GM12874 (cell line): Measurements from ENCODE around the gene TMEM243.

Source experiments
- CTCF ChIP-seq: IDR thresholded peaks from 2 replicates; pipeline ENCODE4 v1.5.1; 2011; ENCODE audit warnings: low read depth, mild to moderate bottlenecking, control low read depth, low read length, moderate library complexity; ENCODE audit not compliant: insufficient read depth

The TMEM243 gene

GRCh38 chr7:87219545-87220025 lies at the start of gene TMEM243:
Gene TMEM243, minus strand, starts transcription at chr7:87219732. Its CDS starts 229 bp downstream, at chr7:87219503.
- peak; percentile 48 for TF ChIP-seq CTCF

GRCh38 chr7:87267239-87267900 lies 47.8 kb upstream of the TMEM243 start:
- TF ChIP-seq CTCF: no peak

GRCh38 chr7:87263537-87263936 lies 44.0 kb upstream of the TMEM243 start:
- no peak for TF ChIP-seq CTCF

GRCh38 chr7:87253589-87254087 lies 34.1 kb upstream of the TMEM243 start:
- no peak for TF ChIP-seq CTCF

GRCh38 chr7:87234949-87235348 lies 15.4 kb upstream of the TMEM243 start:
- TF ChIP-seq CTCF: no peak

GRCh38 chr7:87231711-87232110 lies 12.2 kb upstream of the TMEM243 start:
- no peak for TF ChIP-seq CTCF

- no peak for TF ChIP-seq CTCF
Measured at GRCh38 chr7:87231258-87231657, 11.7 kb upstream of the TMEM243 start.

- no peak for TF ChIP-seq CTCF
Measured at GRCh38 chr7:87226495-87226894, 7.0 kb upstream of the TMEM243 start.
